ENCODE measurements around the gene PRIM2. TPM values are rescaled to one million over a fixed set of nuclear protein-coding genes. Genes with fewer than 3 reads are reported as not detected.
"Not testable (repeated sequence)": the region's sequence is repeated elsewhere in the genome, so short reads cannot be mapped to it uniquely, and the experiment has no call there.

PRIM2 gene
- total and polyA plus RNA-seq, 2 donors from 2014 or later, result 3.0 to 9.7 TPM

GRCh38 chr6:57443181-57443580, 125.8 kb downstream of the PRIM2 start:
- H3K9me3 ChIP-seq (ENCODE audit: control insufficient read depth in 2 of 3, insufficient read depth in 1 of 3, low read length in 3 of 3); intact Hi-C loops (cut with DNase I); H3K4me1 ChIP-seq (ENCODE audit: control insufficient read depth in 2 of 3, insufficient read depth in 2 of 3, low read depth in 1 of 3, low read length in 3 of 3); H3K36me3 ChIP-seq (ENCODE audit: control insufficient read depth in 2 of 3, insufficient read depth in 3 of 3, low read length in 3 of 3); DNase-seq; H3K27ac ChIP-seq (ENCODE audit: low read depth in 2 of 2, low read length in 2 of 2); FAIRE-seq; H3K9ac ChIP-seq (ENCODE audit: low read length in 3 of 3); H3K4me3 ChIP-seq (ENCODE audit: low read length in 3 of 3); H3K27me3 ChIP-seq (ENCODE audit: control insufficient read depth, insufficient read depth, low read length): not testable (repeated sequence)

- DNase-seq; FAIRE-seq; H3K27me3 ChIP-seq (ENCODE audit: control insufficient read depth, insufficient read depth, low read length); H3K9ac ChIP-seq (ENCODE audit: low read length in 3 of 3); intact Hi-C loops (cut with DNase I); H3K36me3 ChIP-seq (ENCODE audit: control insufficient read depth in 2 of 3, insufficient read depth in 3 of 3, low read length in 3 of 3); H3K4me1 ChIP-seq (ENCODE audit: control insufficient read depth in 2 of 3, insufficient read depth in 2 of 3, low read depth in 1 of 3, low read length in 3 of 3); H3K27ac ChIP-seq (ENCODE audit: low read depth in 2 of 2, low read length in 2 of 2); H3K9me3 ChIP-seq (ENCODE audit: control insufficient read depth in 2 of 3, insufficient read depth in 1 of 3, low read length in 3 of 3); H3K4me3 ChIP-seq (ENCODE audit: low read length in 3 of 3): not testable (repeated sequence)
These were observed 127.4 kb downstream of the PRIM2 start for GRCh38 chr6:57444787-57445186.

GRCh38 chr6:57445379-57445778, 127.9 kb downstream of the PRIM2 start:
- H3K4me1 ChIP-seq (ENCODE audit: control insufficient read depth in 2 of 3, insufficient read depth in 2 of 3, low read depth in 1 of 3, low read length in 3 of 3); FAIRE-seq; H3K36me3 ChIP-seq (ENCODE audit: control insufficient read depth in 2 of 3, insufficient read depth in 3 of 3, low read length in 3 of 3); intact Hi-C loops (cut with DNase I); H3K4me3 ChIP-seq (ENCODE audit: low read length in 3 of 3); H3K27me3 ChIP-seq (ENCODE audit: control insufficient read depth, insufficient read depth, low read length); H3K9ac ChIP-seq (ENCODE audit: low read length in 3 of 3); H3K9me3 ChIP-seq (ENCODE audit: control insufficient read depth in 2 of 3, insufficient read depth in 1 of 3, low read length in 3 of 3); H3K27ac ChIP-seq (ENCODE audit: low read depth in 2 of 2, low read length in 2 of 2); DNase-seq: not testable (repeated sequence)

GRCh38 chr6:57445790-57446468, 128.5 kb downstream of the PRIM2 start:
- H3K27me3 ChIP-seq (ENCODE audit: control insufficient read depth, insufficient read depth, low read length); H3K4me1 ChIP-seq (ENCODE audit: control insufficient read depth in 2 of 3, insufficient read depth in 2 of 3, low read depth in 1 of 3, low read length in 3 of 3); H3K4me3 ChIP-seq (ENCODE audit: low read length in 3 of 3); H3K9me3 ChIP-seq (ENCODE audit: control insufficient read depth in 2 of 3, insufficient read depth in 1 of 3, low read length in 3 of 3); H3K9ac ChIP-seq (ENCODE audit: low read length in 3 of 3); DNase-seq; FAIRE-seq; intact Hi-C loops (cut with DNase I); H3K27ac ChIP-seq (ENCODE audit: low read depth in 2 of 2, low read length in 2 of 2); H3K36me3 ChIP-seq (ENCODE audit: control insufficient read depth in 2 of 3, insufficient read depth in 3 of 3, low read length in 3 of 3): not testable (repeated sequence)

GRCh38 chr6:57449496-57450066, 132.2 kb downstream of the PRIM2 start:
- H3K27me3 ChIP-seq (ENCODE audit: control insufficient read depth, insufficient read depth, low read length); H3K4me3 ChIP-seq (ENCODE audit: low read length in 3 of 3); FAIRE-seq; H3K36me3 ChIP-seq (ENCODE audit: control insufficient read depth in 2 of 3, insufficient read depth in 3 of 3, low read length in 3 of 3); H3K4me1 ChIP-seq (ENCODE audit: control insufficient read depth in 2 of 3, insufficient read depth in 2 of 3, low read depth in 1 of 3, low read length in 3 of 3); intact Hi-C loops (cut with DNase I); H3K27ac ChIP-seq (ENCODE audit: low read depth in 2 of 2, low read length in 2 of 2); H3K9me3 ChIP-seq (ENCODE audit: control insufficient read depth in 2 of 3, insufficient read depth in 1 of 3, low read length in 3 of 3); DNase-seq; H3K9ac ChIP-seq (ENCODE audit: low read length in 3 of 3): not testable (repeated sequence)

- H3K9me3 ChIP-seq (ENCODE audit: control insufficient read depth in 2 of 3, insufficient read depth in 1 of 3, low read length in 3 of 3); FAIRE-seq; H3K4me3 ChIP-seq (ENCODE audit: low read length in 3 of 3); H3K27me3 ChIP-seq (ENCODE audit: control insufficient read depth, insufficient read depth, low read length); H3K27ac ChIP-seq (ENCODE audit: low read depth in 2 of 2, low read length in 2 of 2); H3K9ac ChIP-seq (ENCODE audit: low read length in 3 of 3); H3K4me1 ChIP-seq (ENCODE audit: control insufficient read depth in 2 of 3, insufficient read depth in 2 of 3, low read depth in 1 of 3, low read length in 3 of 3); intact Hi-C loops (cut with DNase I); H3K36me3 ChIP-seq (ENCODE audit: control insufficient read depth in 2 of 3, insufficient read depth in 3 of 3, low read length in 3 of 3); DNase-seq: not testable (repeated sequence)
These were observed 142.4 kb downstream of the PRIM2 start for GRCh38 chr6:57459781-57460180.

- H3K9me3 ChIP-seq (ENCODE audit: control insufficient read depth in 2 of 3, insufficient read depth in 1 of 3, low read length in 3 of 3); H3K4me1 ChIP-seq (ENCODE audit: control insufficient read depth in 2 of 3, insufficient read depth in 2 of 3, low read depth in 1 of 3, low read length in 3 of 3); H3K36me3 ChIP-seq (ENCODE audit: control insufficient read depth in 2 of 3, insufficient read depth in 3 of 3, low read length in 3 of 3); DNase-seq; FAIRE-seq; H3K27me3 ChIP-seq (ENCODE audit: control insufficient read depth, insufficient read depth, low read length); H3K9ac ChIP-seq (ENCODE audit: low read length in 3 of 3); intact Hi-C loops (cut with DNase I); H3K4me3 ChIP-seq (ENCODE audit: low read length in 3 of 3); H3K27ac ChIP-seq (ENCODE audit: low read depth in 2 of 2, low read length in 2 of 2): not testable (repeated sequence)
These were observed 143.6 kb downstream of the PRIM2 start for GRCh38 chr6:57461022-57461421.

GRCh38 chr6:57463809-57464208, 146.4 kb downstream of the PRIM2 start:
- intact Hi-C loops (cut with DNase I); DNase-seq; H3K4me1 ChIP-seq (ENCODE audit: control insufficient read depth in 2 of 3, insufficient read depth in 2 of 3, low read depth in 1 of 3, low read length in 3 of 3); H3K36me3 ChIP-seq (ENCODE audit: control insufficient read depth in 2 of 3, insufficient read depth in 3 of 3, low read length in 3 of 3); H3K9me3 ChIP-seq (ENCODE audit: control insufficient read depth in 2 of 3, insufficient read depth in 1 of 3, low read length in 3 of 3); H3K4me3 ChIP-seq (ENCODE audit: low read length in 3 of 3); H3K27ac ChIP-seq (ENCODE audit: low read depth in 2 of 2, low read length in 2 of 2); H3K9ac ChIP-seq (ENCODE audit: low read length in 3 of 3); H3K27me3 ChIP-seq (ENCODE audit: control insufficient read depth, insufficient read depth, low read length); FAIRE-seq: not testable (repeated sequence)

All from kidney (tissue), 11 donors.